Medulla oblongata (tissue), 1 donor: ENCODE results near the gene HOXA13.

ENCODE experiments used
- DNase-seq: peaks from one replicate; pipeline ENCODE4 v3.0.0-alpha.2; 2015; ENCODE audit errors: extremely low spot score

Gene HOXA13

DNA sequence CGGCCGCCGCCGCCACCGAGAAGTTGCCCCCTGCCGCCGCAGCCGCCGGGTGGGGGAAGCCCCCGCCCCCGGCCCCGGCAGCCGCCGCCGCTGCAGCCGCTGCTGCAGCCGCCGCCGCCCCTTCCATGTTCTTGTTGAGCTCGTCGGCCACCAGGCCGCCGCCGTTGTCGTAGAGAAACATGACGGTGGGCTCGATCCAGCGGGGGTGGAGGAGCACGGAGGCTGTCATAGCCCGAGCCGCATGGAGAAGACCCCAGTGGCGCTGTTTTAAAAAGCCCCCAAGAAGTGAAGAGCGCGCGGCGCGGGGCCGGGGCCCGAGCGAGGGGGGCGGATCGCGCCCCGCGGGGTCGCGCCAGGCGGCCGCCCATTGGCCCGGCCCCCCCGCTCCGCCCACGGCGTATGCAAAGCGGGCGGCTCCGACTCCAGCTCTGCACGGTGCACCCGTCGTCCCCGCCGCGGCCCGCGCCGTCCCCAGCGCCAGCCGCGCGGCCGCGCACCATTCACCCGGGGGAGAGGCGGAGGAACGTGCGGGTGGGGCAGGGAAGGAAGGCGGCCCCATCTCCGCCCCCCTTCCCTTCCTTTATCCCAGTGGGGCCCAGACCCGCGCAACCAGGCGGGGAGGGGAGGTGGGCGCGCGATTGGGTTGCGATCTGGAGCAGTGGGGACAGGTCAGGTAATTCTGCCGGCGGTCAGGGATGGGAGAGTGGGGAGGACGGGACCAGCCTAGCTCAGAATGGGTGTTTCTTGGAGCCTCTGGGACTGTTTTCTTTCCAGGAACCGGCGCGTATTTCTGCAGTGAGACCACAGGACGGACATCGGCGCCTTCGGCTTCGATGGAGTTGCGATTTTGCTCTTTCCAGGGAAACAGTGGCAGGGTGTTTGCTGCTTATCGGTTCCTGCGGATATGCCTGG is at the start of gene HOXA13:
HOXA13 (minus strand) TSS at position 243 of the 912 bp plus-strand sequence; CDS start at position 229, 14 bp downstream.
- DNase-seq, result no peak

DNA sequence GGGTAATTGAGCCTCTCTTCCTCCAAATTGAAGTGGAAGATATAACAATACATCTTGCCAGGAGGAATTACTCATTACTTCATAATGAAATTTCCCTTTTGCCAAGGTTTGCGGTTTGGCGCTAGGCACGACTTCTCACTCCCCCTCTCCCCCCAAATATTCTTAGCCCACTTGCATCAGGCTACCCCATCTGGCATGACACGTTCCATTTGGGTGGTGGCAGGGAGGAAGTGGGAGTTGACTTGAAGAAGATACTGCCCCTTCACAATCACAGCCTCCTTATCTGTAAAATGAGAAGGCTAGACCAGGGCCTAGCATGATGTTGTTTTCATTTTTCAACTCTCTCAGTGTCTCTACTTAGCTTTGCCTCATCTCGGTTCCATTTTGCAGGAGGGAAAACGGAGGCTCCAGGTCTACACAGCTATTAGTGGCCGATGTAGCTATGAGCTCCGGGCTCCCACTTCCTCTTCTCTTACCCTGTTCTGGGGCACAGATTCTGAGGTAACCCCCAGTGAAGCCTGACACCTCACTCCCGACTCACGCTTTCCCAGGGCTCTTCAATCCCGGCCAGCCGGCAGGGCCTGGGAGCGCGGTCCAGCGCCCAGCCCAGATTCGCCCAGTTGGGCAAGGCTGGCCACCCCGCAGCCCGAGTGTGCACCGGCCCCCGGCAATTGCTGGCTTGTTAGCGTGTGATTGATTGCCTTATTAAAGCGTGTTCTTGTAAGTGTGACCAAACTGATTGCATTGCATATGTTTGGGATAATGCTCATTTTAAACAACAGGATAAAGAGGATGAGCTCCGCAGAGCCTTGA is 49.2 kb upstream of the HOXA13 start:
- DNase-seq, result no peak

DNA sequence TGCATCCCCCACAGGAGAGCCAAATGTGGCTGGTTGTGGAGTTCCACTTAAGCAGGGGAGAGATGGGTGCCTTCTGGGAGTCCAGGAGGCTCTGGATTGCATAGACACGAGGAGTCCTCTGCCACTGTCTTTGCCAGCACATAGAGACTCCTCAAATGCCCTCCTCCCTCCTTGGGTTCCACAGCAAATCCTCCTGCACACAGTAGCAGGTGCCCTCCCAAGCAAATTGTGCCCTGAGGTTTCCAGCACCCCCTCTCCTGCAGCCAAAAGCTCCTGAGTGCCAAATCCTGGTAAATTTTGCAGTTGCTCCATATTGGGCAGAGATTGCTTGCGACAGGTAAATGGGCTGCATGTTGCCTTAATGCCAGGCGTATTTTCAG is 48.5 kb upstream of the HOXA13 start:
- no peak for DNase-seq

DNA sequence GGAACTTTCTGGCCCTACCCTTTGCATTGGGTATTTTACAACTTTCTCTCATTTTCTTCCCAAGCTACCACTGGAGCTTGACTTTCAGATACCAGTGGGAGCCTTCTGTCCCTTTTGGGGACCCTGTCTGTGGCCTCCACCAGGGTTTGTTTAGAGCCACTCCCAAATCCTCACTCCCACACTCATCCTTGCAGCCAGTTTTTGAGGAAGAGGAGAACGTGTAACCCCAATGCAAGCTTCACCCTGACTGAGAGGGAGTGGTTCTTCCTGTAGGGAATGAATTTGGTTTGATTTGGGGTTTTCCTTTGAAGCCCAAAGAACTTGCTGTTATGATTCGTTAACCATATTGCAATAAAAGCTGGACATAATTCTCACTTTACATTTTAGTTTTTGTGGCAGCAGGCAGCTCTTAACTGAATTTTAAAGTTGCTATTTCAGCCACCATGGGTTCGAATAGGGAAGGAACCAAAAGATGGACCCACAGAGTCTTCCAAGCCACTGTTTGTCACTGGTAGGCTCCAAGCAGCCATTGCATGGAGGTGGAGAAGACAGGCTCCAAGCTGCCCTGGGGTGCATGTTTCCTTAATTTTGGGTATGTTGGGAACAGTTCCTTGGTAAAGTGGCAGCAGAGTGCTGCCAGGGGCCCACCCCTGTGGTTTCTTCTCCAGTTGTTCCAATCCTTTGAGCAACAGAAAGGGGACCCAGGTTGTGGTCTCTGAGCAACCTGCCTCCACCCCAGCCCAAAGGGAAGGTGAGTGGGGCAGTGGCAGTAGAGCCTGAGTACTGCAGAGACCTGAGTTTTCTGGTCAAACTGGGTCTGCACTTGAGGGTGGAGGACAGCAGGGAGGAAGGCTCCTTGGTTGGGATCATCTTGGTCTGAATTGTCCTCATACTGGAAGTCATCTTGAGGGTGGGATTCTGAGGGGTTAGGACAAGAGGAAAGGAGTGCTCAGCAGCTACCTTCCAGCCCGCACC is 47.8 kb upstream of the HOXA13 start:
- no peak for DNase-seq

DNA sequence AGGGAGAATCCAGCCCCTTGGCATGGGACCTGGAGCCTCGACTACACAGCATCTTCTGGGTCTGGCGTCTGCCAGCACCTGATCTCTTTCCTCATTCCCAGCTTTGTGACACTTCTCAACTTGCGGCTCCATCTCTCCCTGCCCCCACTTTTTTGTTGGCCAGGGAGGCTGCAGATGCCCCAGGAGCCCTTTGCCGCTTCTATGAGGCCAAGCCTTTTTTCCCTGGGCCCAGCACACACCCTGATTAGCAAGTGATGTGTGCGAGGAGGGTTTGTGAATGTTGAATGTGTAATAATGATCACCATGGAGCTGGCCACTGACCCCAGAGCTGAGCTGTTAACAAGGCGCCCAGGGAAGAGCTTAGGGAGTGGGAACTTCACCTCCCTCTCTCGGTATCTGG is 47.1 kb upstream of the HOXA13 start:
- DNase-seq, result no peak

DNA sequence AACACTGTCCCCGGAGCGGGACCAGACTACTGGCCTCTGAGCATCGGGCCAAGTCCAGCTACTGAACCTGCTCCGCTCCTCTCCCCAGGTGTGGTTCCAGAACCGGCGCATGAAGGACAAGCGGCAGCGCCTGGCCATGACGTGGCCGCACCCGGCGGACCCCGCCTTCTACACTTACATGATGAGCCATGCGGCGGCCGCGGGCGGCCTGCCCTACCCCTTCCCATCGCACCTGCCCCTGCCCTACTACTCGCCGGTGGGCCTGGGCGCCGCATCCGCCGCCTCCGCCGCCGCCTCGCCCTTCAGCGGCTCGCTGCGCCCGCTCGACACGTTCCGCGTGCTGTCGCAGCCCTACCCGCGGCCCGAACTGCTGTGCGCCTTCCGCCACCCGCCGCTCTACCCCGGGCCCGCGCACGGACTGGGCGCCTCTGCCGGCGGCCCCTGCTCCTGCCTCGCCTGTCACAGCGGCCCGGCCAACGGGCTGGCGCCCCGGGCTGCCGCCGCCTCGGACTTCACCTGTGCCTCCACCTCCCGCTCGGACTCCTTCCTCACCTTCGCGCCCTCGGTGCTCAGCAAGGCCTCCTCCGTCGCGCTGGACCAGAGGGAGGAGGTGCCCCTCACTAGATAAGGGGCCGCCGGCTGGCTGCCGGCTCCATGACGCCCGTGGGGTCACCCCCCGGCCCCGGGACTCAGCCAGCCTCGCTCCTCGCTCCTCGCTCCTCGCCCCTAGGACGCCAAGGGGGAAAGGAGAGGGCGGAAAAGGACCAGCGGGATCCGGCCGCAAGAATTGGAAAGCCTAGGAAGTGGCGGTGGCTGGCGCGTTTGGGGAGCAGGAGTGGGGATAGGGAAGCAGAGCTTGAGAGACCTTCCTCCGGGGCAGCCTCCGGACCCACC is 46.2 kb upstream of the HOXA13 start:
- DNase-seq, result no peak

DNA sequence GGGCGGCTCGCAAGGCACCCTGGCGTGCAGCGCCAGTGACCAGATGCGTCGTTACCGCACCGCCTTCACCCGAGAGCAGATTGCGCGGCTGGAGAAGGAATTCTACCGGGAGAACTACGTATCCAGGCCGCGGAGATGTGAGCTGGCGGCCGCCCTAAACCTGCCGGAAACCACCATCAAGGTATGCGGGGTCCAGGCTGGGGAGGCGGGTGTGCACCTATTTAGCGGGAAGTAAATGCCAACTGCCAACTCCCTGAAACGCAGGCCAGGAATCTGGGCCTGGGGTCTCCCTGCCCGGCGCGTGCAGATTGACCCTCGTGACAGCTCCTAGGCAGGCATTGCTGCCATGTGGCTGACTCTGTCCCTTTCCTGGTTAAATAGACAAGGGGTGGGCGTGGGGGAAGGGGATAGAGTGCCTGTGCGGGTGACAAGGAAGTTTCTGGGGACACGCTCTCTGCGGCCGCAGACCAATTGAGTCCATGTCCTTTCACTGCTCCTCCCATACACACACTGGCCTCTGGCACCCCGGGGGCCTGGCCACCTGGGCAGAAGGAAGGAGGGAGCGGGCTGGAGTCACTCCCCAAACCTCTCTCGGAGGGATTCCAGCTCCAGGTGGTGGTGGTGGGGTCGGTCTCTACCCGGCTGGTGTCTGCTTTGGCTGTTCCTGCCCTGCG is 45.4 kb upstream of the HOXA13 start:
- no peak for DNase-seq

DNA sequence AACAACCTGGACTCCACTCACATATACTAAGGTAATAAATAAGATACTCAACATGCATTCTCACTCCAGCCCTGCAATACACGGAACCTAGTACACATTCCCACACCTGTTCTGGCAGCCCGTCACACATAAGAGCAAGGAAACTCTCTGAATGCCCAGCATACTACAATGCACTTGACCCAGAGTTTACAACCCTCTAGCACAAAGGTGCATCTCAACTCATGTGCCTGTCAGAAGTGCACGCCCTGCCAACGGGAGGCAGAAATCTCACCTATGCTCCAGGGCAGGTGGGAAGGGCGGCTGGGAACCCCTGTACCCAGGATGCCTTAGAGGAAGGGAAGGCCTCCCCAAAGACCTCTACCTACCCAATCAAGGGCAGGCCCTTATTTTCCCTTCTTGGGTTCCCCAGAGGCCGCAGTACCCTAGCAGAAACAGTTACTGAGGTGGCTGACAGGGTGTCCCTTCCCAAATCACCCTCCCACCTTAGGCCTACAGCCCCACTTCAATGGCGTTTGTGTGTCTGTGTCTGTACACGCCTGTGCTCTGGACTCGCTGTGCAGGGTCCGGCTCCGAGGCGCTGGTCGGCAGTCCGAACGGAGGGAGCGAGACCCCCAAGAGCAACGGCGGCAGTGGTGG is 44.7 kb upstream of the HOXA13 start:
- no peak for DNase-seq

DNA sequence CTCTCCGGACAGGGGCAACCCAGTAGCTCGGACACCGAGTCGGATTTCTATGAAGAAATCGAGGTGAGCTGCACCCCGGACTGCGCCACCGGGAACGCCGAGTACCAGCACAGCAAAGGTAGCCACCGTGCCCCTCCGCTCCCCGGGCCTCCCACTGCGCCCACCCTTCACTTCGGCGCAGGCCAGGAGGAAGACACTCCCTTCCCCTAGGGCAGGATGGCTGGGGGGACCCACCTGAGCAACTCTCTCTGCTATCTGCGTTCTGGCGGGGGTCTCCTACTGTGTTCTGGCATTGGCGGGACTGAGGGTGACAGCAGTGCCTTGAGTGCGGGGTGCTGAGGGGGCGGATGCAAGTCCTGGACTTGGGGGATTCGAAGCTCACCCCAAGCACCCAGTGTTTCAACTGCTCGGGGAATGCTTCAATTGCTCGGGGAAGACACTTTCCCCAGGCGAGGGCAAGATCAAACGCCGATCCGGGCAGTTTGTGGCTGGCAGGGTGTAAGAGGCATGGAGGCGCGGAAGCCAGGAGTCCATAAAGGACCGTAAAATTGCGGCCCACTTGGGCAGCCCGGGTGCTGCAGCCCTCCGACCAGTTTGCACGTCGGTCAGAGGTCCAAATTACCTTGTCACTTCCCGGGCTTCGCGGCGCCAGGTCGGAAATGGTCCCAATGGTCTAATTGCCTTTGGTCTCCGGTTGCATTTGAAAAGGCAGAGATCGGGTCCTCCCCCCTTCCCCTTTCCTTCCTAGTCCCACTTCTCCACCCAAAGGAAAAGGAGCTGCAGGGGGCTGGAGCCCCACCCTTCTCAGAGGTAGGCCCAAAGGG is 43.7 kb upstream of the HOXA13 start:
- no peak for DNase-seq

DNA sequence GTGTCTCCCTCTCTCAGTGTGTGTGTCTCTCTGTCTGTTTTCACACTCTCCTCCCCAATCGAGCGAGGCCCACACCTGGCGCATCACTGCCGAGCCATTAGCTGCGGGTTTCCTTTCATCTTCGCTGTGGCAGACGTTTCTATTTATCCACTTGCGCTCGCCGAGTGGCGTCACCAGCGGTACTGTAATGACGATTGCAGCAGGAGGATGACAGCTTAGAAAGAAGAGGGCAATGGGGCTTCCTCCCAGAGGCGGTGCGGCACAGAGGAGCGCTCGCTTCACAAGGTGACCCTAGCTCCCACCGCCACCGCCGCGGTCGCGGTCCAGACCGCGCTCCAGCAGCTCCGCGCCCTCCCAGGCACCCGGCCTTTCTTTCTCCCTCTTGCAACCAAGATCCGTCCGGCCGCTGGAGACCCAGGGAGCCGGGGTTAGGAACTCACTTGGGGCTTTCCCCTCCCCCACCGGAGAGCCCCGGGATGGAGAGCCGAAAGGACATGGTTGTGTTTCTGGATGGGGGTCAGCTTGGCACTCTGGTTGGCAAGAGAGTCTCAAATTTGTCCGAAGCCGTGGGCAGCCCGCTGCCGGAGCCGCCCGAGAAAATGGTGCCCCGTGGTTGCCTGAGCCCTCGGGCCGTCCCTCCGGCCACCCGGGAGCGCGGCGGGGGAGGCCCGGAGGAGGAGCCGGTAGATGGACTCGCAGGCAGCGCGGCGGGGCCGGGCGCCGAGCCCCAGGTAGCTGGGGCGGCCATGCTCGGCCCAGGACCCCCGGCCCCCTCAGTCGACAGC is 42.9 kb upstream of the HOXA13 start, which contains the start of gene EVX1:
EVX1 (plus strand) TSS at position 248 of the 785 bp plus-strand sequence; CDS start at position 477, 229 bp downstream.
- no peak for DNase-seq

DNA sequence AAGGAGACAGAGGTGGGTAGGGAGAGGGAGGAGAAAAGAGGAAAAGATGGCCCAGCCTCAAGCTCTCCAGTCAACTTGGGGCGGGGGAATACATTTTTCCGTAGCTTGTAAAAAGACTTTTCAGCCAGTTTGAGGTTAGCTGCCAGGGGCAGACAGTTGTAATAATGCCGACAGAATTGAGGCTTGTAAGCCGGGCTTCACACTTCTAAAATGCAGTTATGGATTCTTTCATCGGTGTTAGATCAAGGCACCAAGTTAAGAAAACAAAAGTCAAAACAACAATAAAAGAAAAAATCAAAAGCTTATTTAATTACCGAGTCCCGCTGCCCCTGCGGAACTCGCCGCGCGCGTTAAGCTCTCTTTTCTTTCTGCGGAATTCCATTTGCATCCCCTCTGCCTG is 42.3 kb upstream of the HOXA13 start:
- no peak for DNase-seq

DNA sequence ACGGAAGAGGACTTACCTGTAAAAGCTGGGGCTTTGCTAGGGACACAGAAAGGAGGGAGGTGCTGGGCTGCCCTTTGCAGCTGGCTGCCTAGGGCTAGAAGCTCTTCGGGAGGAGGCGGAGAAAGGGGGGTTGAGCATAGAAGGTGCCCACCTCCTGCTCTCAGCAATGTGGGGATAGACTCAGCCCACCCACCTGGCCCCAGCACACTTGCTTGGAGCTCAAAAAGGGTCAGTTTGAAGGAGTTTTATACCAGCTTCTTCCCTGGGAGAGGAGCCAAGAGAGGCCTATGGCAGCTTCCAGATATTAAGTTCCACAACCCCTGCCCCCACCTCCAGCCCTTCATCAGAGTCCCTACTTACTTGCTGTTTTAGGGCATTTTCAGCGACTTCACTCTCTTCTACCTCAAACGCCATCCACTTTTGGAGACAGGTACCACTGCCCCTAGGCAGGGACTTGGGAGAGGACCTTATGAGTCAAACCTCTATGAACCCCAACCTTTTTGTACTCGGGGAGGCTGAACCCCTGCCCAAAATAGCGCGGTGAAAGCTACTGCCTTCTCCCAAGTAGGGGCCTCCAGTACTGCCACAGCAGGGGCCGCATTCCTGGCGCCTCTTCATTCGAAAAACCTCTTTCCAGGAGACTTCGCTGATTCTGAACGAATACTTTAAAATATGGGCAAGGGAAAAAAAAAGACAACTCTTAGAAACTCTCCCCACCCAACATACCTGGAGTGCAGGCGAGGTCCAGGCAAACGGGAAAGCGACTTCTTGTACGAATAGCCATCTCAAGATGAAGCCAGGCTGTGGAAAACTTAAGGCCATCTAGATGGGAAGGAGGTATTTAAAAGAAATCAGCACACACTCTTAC is 41.5 kb upstream of the HOXA13 start:
- DNase-seq, result no peak

DNA sequence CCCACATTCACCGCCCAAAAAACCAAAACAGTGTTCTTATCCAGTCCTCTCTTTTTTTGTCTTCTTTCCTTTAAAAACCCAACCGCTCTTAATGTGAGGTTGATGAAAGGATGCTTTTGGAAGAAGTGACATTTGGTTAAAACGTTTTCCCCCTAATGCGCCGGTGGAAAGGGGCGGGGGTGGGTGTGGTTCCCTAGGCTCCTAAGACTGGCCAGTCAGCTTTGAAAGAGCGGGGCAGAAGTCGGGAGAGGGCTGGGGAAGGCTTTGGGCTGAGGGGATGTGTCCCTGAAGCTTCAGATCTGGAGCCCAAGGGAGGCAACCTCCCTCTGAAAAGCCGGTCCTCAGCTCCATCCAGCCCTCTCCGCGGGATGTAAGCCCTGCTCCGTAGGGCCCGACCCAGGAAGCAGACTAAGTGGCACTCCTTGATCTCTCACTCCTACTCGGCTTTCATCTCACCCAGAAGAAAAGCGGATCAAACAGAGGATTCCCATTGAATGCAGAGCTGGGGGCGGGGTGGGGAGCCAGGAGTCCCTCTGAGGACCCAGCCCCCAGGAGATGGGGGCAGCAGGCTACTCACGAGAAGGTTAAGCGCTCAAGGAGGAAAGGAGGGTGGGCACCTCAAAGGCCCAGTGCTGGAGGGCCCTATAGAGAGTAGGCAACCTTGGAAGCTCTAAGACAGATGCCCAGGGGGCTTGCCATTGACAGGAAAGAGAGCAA is 40.3 kb upstream of the HOXA13 start:
- DNase-seq, result no peak

DNA sequence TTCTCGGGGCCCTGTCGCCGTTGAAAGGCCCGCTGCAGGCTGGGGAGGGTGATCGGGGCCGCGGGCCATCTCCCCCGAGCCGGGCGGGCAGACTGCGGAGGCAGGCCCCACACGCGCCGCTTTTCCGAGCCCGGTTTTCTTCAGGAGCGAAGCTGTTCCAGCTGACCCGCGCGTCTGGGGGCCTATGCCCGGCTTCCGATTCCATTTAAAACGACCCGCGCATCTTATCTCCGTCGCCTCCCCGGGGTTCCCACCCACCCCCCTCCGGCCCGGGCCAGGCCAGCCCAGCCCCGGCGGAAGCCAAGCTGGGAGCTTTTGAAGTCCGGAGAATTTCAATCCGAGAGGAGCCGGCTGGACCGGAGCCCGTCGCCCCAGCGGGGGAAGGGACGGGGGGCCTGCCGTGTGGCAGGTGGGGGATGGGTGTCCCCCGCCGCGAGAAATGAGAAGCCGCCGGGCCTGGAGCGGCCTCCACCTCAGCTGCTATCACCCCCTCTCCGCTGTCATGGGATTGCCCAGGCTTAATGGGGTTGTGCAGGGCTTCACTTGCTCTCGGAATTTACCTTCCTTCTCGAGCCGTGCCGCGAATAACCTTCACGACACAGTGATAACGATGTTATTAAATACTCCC is 39.6 kb upstream of the HOXA13 start:
- no peak for DNase-seq

DNA sequence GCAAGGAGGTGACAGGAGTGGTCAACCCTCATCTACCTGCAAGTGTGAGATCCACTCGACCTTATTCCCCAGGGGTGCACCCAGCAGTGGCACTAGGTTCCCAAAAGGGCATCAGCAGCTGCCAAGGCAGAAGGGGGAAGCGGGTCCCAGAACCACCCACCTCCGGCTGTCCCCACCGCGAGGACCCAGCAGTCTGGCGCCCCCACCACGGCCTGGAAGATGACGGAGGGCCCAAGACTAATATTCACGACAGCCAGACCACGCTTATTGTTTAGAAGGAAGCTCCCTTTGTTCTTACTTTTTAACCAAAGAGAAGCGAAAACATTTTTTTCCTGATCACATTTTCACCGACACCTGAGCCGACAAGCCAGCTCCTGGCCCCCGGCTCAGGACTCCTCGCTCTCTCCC is 39.1 kb upstream of the HOXA13 start:
- no peak for DNase-seq
